ENCODE data around the gene FAM110D. TPM values are rescaled to one million over a fixed set of nuclear protein-coding genes. Genes with fewer than 3 reads are reported as not detected.

The FAM110D gene
- total and polyA plus RNA-seq, 8 donors, result 1.0 to 5.1 (median 1.7) TPM

GRCh38 chr1:26132128-26132833, 26.6 kb upstream of the FAM110D start:
- ATAC-seq (no peak), DNase-seq (no peak)
- Histone ChIP-seq H3K27ac (no peak overlapping the region), H3K4me1 (peaks cover 0 to 12% of the 10 kb centered on the region in 2 donors), H3K9me3 (no peaks in the 10 kb centered on the region), H3K27me3 (no peaks in the 10 kb centered on the region), H3K36me3 (no peaks in the 10 kb centered on the region), H3K4me3 (no peak overlapping the region)
- no peak for TF ChIP-seq CTCF (IDR thresholded peaks at IDR 0.05)
- intact Hi-C loops (cut with DNase I), result no loop called here

GRCh38 chr1:26132834-26133167, 26.1 kb upstream of the FAM110D start:
- intact Hi-C loops (cut with DNase I), result no loop called here
- Histone ChIP-seq H3K4me3 (no peak overlapping the region), H3K27ac (no peak overlapping the region), H3K36me3 (no peaks in the 10 kb centered on the region), H3K9me3 (no peaks in the 10 kb centered on the region), H3K4me1 (peaks cover 0 to 7% of the 10 kb centered on the region in 2 donors), H3K27me3 (no peaks in the 10 kb centered on the region)
- no peak for TF ChIP-seq CTCF (IDR thresholded peaks at IDR 0.05)
- DNase-seq, result no peak
- no peak for ATAC-seq

GRCh38 chr1:26134466-26134865, 24.4 kb upstream of the FAM110D start:
- H3K9me3 ChIP-seq, result no peaks in the 10 kb centered on the region
- no peaks in the 10 kb centered on the region for H3K27me3 ChIP-seq
- no peaks in the 10 kb centered on the region for H3K36me3 ChIP-seq
- ATAC-seq (no peak), DNase-seq (no peak)
- peaks cover 0 to 7% of the 10 kb centered on the region in 2 donors for H3K4me1 ChIP-seq
- intact Hi-C loops (cut with DNase I), result no loop called here
- no peak overlapping the region for H3K4me3 ChIP-seq
- no peak for TF ChIP-seq CTCF (IDR thresholded peaks at IDR 0.05)
- H3K27ac ChIP-seq, result no peak overlapping the region

GRCh38 chr1:26138974-26139558, 19.8 kb upstream of the FAM110D start:
- Histone ChIP-seq H3K27ac (no peak overlapping the region), H3K4me1 (peaks cover 0 to 10% of the 10 kb centered on the region in 2 donors), H3K27me3 (no peaks in the 10 kb centered on the region), H3K9me3 (no peaks in the 10 kb centered on the region), H3K4me3 (no peak overlapping the region), H3K36me3 (no peaks in the 10 kb centered on the region)
- TF ChIP-seq CTCF (IDR thresholded peaks at IDR 0.05), result no peak
- intact Hi-C loops (cut with DNase I), result no loop called here
- ATAC-seq, result peak; percentile 74
- DNase-seq, result peak in 1 of 4 donors; percentile 54

GRCh38 chr1:26142159-26142558, 16.7 kb upstream of the FAM110D start:
- DNase-seq, result no peak
- no peaks in the 10 kb centered on the region for H3K36me3 ChIP-seq
- H3K4me1 ChIP-seq, result peaks cover 0 to 16% of the 10 kb centered on the region in 2 donors
- H3K27me3 ChIP-seq, result no peaks in the 10 kb centered on the region
- intact Hi-C loops (cut with DNase I), result no loop called here
- no peak for TF ChIP-seq CTCF (IDR thresholded peaks at IDR 0.05)
- ATAC-seq, result no peak
- H3K4me3 ChIP-seq, result no peak overlapping the region
- H3K9me3 ChIP-seq, result no peaks in the 10 kb centered on the region
- no peak overlapping the region for H3K27ac ChIP-seq

All from left lung (tissue), 10 donors.